ENCODE measurements around the gene HIVEP3.

The HIVEP3 gene

GRCh38 chr1:41589395-41589794 is 329.3 kb downstream of the HIVEP3 start:
- H3K79me2 ChIP-seq (ENCODE audit: insufficient read depth, low read depth) = no peaks in the 10 kb centered on the region
- H3K27me3 ChIP-seq (ENCODE audit: insufficient read depth, low read depth) = no peaks in the 10 kb centered on the region
- no peak overlapping the region for H3K4me2 ChIP-seq
- no peaks in the 10 kb centered on the region for H4K20me1 ChIP-seq (ENCODE audit: insufficient read depth)
- no peak overlapping the region for H2AFZ ChIP-seq (ENCODE audit: low read depth)
- H3K27ac ChIP-seq = no peak overlapping the region
- H3K4me1 ChIP-seq (ENCODE audit: low read depth, poor library complexity, severe bottlenecking) = no peaks in the 10 kb centered on the region
- no peak overlapping the region for H3K4me3 ChIP-seq (IDR thresholded peaks at IDR 0.05; ENCODE audit: insufficient read depth, low read depth, low read length)
- no peak for TF ChIP-seq CTCF (conservative IDR thresholded peaks at IDR 0.05; ENCODE audit: low read depth, low read length)
- no peak overlapping the region for H3K9ac ChIP-seq
- H3K36me3 ChIP-seq (ENCODE audit: insufficient read depth) = no peaks in the 10 kb centered on the region

DNA sequence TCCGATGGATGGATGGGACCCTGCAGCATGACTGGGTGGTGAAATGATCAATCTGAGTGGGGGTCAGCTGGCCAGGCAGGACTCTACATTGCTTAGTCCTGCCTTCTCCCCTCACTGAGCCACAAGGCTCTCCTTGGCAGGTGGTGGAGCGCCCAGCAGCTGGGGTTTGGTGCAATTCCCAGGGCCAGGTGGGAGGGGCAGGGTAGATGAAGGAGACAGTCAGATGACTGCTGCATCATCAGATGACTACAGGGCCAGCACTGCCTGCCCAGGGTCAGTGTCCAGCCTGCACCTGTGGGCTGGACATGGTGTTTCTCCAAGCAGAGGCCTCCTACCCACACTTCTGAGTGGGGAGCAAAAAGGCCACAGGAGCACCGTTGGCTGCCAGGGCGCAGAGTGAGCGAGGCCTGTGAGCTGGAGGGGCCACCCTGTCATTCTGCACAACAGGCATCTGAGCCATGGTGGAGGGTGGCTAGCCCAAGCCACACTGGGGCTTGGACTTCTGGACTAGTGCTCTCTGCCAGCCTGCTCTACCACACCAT is 330.3 kb downstream of the HIVEP3 start:
- Histone ChIP-seq H3K27me3 (ENCODE audit: insufficient read depth, low read depth) (no peaks in the 10 kb centered on the region), H3K4me3 (IDR thresholded peaks at IDR 0.05; ENCODE audit: insufficient read depth, low read depth, low read length) (no peak overlapping the region), H3K36me3 (ENCODE audit: insufficient read depth) (no peaks in the 10 kb centered on the region), H3K4me1 (ENCODE audit: low read depth, poor library complexity, severe bottlenecking) (no peaks in the 10 kb centered on the region), H2AFZ (ENCODE audit: low read depth) (no peak overlapping the region), H3K9ac (no peak overlapping the region), H3K79me2 (ENCODE audit: insufficient read depth, low read depth) (no peaks in the 10 kb centered on the region), H3K4me2 (no peak overlapping the region), H4K20me1 (ENCODE audit: insufficient read depth) (no peaks in the 10 kb centered on the region), H3K27ac (no peak overlapping the region)
- TF ChIP-seq CTCF (conservative IDR thresholded peaks at IDR 0.05; ENCODE audit: low read depth, low read length) = no peak

DNA sequence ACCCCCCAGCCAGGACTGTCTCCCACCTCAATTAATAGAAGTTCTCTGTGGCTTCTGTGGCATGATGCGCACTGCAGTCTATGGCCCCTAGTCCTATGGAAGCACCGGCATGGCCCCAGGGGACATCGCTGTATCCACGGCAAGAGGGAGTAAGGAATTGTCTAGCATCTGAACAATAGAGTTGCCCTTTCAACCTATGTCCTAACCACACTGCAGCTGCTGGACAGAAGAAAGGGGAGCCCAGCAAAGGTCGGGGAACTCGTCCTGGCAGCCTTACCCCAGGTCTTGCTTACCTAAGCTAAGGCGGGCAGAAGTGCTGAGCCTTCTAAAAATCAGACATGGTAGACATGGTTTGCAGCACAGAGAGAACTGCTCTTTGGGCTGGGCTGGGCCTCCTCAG is 330.9 kb downstream of the HIVEP3 start:
- Histone ChIP-seq H3K36me3 (ENCODE audit: insufficient read depth) (no peaks in the 10 kb centered on the region), H3K9ac (no peak overlapping the region), H3K79me2 (ENCODE audit: insufficient read depth, low read depth) (no peaks in the 10 kb centered on the region), H3K4me1 (ENCODE audit: low read depth, poor library complexity, severe bottlenecking) (no peaks in the 10 kb centered on the region), H3K27me3 (ENCODE audit: insufficient read depth, low read depth) (no peaks in the 10 kb centered on the region), H4K20me1 (ENCODE audit: insufficient read depth) (no peaks in the 10 kb centered on the region), H2AFZ (ENCODE audit: low read depth) (no peak overlapping the region), H3K4me3 (IDR thresholded peaks at IDR 0.05; ENCODE audit: insufficient read depth, low read depth, low read length) (no peak overlapping the region), H3K4me2 (no peak overlapping the region), H3K27ac (no peak overlapping the region)
- no peak for TF ChIP-seq CTCF (conservative IDR thresholded peaks at IDR 0.05; ENCODE audit: low read depth, low read length)

GRCh38 chr1:41586230-41586629 is 332.5 kb downstream of the HIVEP3 start:
- Histone ChIP-seq H3K4me1 (ENCODE audit: low read depth, poor library complexity, severe bottlenecking) (no peaks in the 10 kb centered on the region), H3K4me3 (IDR thresholded peaks at IDR 0.05; ENCODE audit: insufficient read depth, low read depth, low read length) (no peak overlapping the region), H2AFZ (ENCODE audit: low read depth) (no peak overlapping the region), H3K27me3 (ENCODE audit: insufficient read depth, low read depth) (no peaks in the 10 kb centered on the region), H4K20me1 (ENCODE audit: insufficient read depth) (no peaks in the 10 kb centered on the region), H3K9ac (no peak overlapping the region), H3K27ac (no peak overlapping the region), H3K4me2 (no peak overlapping the region), H3K79me2 (ENCODE audit: insufficient read depth, low read depth) (no peaks in the 10 kb centered on the region), H3K36me3 (ENCODE audit: insufficient read depth) (no peaks in the 10 kb centered on the region)
- no peak for TF ChIP-seq CTCF (conservative IDR thresholded peaks at IDR 0.05; ENCODE audit: low read depth, low read length)

Measured in KMS-11 (cell line).